COLO668 (cell line): ENCODE data around the gene ISG20L2.

ENCODE experiments used
- DNase-seq: peaks from one replicate; lab custom pipeline; 2025; ENCODE audit not compliant: unreplicated experiment; lab: John Stamatoyannopoulos, UW

ISG20L2 gene

GRCh38 chr1:156755527-156755950, 27.0 kb upstream of the ISG20L2 start:
- no peak for DNase-seq

- no peak for DNase-seq
Measured at GRCh38 chr1:156754219-156754618, 25.7 kb upstream of the ISG20L2 start.

GRCh38 chr1:156752843-156753482, 24.4 kb upstream of the ISG20L2 start:
- DNase-seq, result no peak

DNA sequence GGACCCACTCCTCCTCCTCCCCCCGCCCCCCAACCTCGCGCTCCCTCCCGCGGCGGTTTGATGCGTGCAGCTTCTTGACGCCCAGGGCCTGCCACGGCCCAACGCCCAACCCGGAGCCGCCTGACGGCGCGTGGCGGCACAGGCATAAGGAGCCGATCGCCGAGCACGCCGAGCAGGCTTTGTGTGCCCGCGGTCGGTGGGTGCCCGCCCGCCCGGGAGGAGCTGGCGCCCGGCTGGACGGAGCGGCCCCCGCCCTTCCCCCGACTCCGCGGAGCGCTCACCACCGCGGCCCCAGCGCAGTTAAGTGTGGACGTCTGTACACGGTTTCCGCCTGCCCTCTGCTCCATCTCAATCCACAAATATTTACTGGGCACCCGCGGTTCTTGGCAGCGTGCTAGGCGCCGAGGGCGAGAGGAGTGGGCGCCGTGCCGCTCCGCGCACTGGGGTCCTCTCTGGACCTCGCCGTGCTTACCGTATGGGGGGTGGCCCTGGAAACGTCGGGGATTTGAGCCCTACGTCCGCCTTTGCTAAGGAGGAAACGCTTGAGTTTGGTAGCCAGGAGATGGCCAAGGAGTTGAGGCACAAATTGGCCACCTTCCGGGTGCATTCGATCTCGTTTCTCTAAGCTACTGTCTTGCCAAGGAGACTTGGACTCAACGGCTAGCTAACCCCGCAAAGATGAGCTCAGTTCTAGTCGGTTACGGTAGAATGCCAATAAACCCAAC, 23.4 kb upstream of the ISG20L2 start:
- DNase-seq, result peak; percentile 99

GRCh38 chr1:156751451-156751756, 22.8 kb upstream of the ISG20L2 start, which contains the start of gene HDGF:
Gene HDGF (minus strand): TSS chr1:156751675. CDS start chr1:156751429, 246 bp downstream.
- no peak for DNase-seq

DNA sequence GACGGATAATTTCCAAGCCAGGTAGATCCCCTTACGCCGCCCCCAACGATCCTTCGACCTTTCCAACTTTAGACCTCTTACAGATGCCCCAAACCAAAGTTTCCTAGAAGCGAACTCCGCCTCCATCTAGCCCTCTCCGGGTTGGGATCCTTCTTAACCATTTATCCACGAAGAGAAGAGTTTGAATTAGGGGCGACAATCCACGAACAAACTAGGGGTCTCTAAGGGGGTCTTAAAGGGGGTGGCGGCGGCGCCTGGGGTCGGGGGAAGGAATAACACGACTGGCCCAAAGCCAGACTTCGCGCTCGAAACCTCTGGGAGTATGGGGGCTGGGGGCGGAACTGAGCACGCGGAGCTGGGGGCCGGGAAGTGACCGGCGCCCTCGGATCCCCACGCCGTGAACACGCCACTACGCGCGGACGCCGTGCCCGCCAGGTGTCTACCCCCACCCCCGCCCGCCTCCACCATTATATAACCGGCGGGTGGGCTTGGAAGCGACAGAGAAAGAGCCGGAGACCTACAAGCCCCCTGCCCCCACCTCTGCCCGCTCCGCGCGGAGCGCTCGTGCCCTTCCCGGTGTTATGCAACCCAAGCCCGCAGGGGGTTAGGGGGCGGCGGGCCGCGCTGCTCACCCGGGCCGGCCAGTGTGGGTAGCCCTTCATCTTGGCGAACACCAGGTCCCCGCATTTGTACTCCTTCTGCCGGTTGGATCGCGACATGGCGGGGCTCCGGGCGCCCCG, 22.3 kb upstream of the ISG20L2 start:
- peak; percentile 79 for DNase-seq

GRCh38 chr1:156750191-156750672, 21.7 kb upstream of the ISG20L2 start:
- peak; percentile 83 for DNase-seq

GRCh38 chr1:156749419-156750118, 21.0 kb upstream of the ISG20L2 start:
- no peak for DNase-seq

GRCh38 chr1:156748670-156749418, 20.3 kb upstream of the ISG20L2 start:
- DNase-seq, result peak; percentile 40

- DNase-seq, result no peak
Measured at GRCh38 chr1:156747742-156748669, 19.4 kb upstream of the ISG20L2 start.

DNA sequence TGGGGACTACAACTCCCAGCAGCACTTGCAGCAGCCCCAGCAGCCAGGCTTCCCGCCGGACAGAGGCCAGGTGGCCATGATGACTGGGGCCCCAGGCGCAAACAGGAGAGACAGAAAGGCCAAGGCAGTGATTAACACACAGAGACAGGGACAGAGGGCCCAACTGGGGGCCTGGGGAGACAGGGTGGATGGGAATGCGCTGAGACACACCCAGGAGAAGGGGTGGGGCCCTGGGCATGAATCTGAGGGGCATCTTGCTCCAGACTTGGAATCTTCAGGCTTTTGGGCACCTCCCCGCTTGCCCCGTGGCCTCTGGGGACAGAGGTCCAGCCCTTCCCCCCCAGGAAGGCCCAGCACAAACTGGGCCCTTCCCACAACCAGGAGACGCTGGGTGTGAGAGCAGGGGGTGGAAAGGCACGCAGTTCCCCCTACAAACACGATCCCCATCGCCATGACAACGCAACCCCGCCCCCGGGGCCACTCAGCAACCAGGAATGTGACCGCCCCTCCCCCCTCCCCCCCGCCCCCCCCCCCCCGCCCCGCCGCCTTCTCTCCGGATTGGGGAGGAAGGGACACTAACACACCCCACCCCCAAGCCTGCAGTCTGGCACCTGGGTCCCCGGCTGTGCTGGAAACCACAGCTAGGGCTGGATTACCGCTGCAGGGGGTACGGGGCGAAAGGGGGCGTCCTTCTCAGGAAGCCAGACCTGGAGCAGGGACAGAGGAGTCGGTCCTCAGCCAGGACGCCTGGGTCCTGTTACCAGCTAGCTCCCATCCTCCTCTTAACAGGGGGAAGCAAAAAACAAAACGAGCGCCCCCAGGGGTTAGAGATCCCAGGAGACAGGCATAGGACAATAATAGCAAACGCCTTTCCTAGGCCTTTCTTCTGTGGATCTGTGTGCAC, 18.4 kb upstream of the ISG20L2 start:
- peak; percentile 90 for DNase-seq

GRCh38 chr1:156746406-156746727, 17.8 kb upstream of the ISG20L2 start:
- DNase-seq, result no peak

DNA sequence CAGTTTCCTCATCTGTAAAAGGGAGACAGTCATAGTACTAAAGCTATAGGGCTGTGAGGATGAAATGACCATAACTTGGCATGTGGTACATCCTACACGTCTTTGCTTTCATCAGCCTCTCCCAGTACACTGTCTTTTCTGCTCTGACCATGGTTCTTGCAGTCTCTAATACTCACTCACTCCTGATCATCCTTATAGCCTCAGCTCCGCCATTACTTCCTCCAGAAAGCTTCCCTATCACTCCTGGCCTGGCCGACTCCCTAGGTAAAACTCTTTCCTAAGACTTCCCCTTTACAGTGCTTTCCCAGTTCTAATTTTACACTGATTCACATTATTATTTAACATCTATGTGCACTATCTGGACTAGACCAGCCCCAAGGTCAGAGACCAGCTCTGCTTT, 17.3 kb upstream of the ISG20L2 start:
- no peak for DNase-seq

DNA sequence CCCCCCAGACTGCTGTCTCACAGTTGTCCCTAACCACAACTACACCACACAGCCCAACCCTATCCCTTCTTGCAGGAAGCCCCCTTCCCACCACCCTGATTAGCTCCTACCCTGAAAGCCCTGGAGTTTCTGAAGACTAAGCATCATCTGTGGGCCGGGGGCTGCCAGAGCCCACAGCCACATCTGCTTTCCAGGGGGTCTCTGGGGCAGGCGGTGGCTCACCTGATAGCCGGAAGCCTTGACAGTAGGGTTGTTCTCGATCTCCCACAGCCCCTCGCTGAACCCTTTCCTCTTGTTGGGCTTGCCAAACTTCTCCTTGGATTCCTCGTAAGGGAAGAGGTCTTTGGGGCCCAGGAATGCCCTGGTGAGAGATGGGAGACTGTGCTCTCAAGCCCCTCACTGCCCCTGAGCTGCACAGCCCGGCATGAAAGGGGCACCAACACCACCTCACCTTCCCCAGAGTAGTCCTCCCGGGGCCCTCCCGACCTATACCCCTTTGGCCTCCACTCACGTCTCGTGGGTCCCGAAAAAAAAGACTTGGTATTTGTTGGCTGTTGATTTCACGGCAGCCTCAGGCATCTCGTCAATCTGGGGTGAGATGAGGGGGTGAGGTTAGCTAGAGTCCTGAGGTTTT, 16.3 kb upstream of the ISG20L2 start:
- no peak for DNase-seq

- no peak for DNase-seq
Measured at GRCh38 chr1:156744344-156744743, 15.8 kb upstream of the ISG20L2 start.

DNA sequence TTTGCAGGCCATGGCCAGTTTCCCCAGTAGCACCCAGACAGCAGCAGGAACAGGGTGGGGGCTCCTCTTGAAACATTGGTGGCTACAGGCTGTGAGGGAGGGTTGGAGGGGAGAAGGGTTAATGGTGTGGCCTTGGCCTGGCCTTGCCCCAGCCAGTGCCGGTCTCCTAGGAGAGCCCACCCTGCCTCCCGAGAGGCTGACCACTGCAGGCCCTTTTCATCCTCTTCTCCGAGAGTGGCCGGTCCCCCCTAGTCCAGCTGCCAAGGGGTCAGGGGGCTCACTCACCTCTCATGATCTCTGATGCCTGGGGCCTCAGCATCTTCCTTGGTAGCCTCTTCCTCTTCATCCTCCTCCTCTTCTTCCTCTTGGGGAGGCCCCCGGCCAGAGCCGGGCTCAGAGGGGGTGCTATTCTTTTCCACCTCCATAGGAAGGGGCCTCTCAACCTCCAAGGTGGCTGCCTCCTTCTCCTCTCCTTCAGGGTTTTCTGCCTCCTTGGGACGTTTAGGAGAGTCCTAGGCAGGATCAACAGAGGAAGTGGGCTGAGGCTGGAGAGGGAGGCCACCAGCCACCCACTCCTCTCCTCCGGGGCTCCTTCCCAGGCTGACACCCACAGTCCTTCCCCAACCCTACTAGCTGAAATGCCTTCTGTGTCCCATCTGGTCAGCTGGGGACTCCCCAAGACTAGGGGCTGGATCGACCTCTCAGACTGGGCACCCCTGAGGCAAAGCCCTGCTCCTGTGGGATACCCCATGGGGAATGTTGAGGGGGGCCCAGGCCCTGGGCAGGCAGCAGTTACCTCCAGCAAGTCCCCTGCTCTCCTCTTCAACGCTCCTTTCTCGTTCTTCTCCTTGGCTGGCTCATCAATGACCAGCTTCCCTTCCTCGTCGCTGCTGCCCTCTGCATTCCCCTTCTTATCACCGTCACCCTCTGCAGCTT, 15.1 kb upstream of the ISG20L2 start:
- no peak for DNase-seq

- no peak for DNase-seq
Measured at GRCh38 chr1:156742801-156743200, 14.2 kb upstream of the ISG20L2 start.
